GM12872 (cell line): ENCODE data around the gene OGDH.

Experiments used
- TF ChIP-seq, protein P1 (sequence below): IDR thresholded peaks from 3 replicates; pipeline ENCODE4 v1.5.1; 2011; ENCODE audit warnings: low read depth, mild to moderate bottlenecking, low read length, moderate library complexity; ENCODE audit not compliant: insufficient read depth

OGDH gene

DNA sequence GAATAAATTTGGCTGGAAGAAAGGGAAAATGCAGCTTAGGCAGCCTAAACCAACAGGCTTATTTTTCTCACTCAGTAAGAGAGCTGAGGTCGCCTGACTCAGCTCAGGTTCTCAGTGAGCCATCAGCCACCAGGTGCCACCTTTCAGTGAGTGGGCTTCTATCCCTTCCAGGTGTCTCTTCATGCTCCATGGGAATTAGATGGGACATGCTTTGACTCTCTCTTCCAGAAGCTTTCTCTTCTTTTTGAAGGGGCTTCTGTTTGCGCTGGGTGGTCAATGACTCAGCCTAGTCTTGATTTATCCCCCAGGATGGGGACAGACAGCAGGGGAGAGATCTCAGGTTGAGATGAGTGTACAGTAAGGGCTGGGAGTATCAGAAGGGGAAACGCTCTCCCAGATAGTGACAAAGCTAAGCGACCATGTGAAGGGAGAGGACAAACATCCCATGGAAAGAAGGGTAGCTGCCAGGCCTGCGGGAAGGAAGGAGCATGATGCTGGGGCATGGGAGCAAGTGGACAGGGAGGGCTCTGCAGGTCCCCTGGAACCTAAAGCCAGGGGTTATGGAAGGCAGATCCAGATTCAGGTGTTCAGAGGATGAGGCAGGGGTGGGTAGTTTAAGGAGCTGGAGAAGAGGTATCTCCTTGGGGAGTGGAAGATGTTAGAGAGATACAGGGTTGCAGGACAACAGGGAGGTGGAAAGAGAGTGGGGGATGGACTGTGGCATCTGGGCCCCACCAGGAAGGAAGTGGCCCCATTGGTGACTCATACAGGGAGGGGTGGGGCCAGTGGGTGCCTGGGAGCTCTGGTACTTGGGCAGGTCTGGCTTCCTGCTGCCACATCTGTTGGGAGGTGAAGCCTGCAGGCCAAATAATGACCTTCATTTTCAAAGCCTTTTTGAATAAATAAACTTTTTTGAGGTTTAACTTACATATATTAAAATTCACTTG, 32.5 kb downstream of the OGDH start:
- TF ChIP-seq, protein P1, sequence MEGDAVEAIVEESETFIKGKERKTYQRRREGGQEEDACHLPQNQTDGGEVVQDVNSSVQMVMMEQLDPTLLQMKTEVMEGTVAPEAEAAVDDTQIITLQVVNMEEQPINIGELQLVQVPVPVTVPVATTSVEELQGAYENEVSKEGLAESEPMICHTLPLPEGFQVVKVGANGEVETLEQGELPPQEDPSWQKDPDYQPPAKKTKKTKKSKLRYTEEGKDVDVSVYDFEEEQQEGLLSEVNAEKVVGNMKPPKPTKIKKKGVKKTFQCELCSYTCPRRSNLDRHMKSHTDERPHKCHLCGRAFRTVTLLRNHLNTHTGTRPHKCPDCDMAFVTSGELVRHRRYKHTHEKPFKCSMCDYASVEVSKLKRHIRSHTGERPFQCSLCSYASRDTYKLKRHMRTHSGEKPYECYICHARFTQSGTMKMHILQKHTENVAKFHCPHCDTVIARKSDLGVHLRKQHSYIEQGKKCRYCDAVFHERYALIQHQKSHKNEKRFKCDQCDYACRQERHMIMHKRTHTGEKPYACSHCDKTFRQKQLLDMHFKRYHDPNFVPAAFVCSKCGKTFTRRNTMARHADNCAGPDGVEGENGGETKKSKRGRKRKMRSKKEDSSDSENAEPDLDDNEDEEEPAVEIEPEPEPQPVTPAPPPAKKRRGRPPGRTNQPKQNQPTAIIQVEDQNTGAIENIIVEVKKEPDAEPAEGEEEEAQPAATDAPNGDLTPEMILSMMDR, result 0 out of 3 replicates have a peak, but pooled peaks have one; percentile 14

DNA sequence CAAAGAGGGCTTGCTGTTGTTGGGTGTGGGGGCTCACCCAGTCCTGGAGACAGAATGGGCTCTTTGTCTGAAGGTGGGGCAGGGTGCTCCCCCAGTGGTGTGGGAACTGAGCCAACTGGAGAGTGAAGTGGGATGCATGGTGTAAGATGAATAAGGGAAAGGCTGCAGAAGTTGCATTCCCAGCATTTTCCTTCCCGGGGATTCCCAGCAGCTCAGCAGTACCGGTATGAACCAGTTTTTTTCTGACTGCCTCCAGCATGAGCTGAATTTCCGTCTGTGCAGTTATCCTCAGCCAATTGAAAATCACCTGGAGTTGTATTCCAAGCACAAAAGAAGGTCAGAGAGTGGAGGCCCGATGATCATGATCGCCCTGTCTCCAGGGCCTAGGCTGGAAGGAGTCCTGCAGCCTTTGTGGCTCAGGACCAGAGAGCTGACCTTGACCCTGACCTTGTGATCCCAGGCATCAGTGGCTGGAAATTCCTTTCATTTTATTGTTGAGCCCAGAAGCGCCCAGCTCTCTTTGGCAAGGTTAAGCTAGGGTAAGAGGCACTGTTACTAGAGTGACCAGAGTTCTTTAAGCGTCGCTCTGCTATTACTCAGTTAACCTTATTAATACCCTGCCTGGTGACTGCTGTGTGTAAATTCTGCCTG, 33.4 kb downstream of the OGDH start:
- TF ChIP-seq, protein P1, result no peak

DNA sequence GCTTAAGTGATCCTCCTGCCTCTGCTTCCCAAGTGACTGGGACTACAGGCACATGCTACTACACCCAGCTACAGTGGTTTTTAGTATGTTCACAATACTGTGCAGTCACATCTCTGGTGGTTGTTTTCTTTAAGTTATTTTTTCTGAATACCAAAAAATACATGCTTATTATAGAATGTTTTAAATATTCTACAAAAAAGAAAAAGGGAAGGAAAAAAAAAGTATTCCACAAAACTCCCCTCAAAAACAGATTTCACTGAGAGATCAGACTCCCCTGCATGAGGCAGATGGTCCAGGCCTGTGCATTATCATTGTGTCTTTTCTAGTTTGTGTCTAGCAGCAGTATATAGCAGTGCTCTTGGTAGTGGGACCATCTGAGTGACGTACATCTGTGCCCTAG, 36.8 kb downstream of the OGDH start:
- TF ChIP-seq, protein P1, result no peak

DNA sequence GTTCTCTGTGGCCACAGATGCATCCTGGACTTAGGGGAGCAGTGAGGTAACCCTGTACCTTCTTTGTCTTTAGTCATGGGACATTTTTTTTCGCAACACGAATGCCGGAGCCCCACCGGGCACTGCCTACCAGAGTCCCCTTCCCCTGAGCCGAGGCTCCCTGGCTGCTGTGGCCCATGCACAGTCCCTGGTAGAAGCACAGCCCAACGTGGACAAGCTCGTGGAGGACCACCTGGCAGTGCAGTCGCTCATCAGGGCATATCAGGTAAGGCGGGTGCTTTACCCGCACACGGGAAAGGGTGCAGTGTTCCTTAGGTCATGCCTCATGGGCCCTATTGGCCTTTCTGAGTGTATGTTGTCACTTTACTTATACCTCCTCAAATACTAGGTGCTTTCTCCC, 38.8 kb downstream of the OGDH start:
- TF ChIP-seq, protein P1, result no peak

DNA sequence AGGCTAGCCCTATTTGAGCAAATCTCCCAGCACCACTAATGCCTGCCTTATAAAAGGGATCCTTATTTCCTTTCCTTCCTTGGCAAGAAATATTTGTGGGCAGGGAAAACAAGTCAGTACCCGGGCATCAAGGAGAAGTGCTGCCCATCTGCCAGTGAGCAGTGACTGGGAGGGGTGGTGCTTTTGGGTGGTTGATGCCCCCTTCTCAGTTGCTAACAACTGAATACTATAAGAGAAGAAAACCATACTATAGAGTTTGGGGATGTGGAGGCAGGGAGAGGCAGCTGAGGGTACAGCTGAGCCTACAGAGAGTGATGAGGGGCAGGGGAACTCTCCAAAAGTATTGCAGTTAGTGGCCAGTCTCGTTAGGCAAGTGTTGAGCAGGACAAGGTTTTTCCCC, 39.3 kb downstream of the OGDH start:
- TF ChIP-seq, protein P1, result no peak

DNA sequence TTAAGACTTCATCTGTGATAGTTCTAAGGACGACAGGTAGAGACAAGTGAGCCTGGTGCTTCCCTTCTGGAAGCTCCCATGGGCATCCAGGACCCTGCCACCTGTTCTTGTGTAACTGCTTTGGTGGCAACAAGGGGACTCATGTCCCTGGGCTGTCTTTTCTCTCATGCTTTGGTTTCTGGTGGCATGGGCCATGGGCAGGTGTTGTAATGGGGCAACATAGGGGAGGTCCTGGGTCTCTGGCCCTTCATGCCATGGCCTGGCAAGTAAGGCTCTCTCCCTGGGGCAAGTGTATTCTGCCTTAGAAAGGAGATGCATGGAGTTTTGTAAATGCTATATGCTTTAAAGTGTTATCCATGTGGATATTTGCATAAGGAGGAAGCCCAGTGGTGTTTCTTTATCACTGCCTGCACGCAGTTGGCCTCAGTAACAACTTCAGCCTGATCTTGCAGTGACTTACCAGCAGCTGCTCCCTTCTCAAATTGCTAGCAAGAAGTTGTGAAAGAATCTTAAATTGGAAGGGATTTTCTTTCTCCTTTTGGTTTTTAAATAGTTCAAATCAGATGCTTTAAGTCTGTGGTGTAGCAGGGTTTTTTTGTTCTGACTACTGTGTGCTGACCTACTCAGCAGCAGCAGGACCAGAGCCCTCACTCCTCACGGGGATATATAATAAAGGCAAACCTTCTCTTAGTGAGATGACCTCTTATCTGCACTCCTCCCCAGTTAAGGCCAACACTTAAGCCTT, 39.9 kb downstream of the OGDH start:
- TF ChIP-seq, protein P1, result no peak

DNA sequence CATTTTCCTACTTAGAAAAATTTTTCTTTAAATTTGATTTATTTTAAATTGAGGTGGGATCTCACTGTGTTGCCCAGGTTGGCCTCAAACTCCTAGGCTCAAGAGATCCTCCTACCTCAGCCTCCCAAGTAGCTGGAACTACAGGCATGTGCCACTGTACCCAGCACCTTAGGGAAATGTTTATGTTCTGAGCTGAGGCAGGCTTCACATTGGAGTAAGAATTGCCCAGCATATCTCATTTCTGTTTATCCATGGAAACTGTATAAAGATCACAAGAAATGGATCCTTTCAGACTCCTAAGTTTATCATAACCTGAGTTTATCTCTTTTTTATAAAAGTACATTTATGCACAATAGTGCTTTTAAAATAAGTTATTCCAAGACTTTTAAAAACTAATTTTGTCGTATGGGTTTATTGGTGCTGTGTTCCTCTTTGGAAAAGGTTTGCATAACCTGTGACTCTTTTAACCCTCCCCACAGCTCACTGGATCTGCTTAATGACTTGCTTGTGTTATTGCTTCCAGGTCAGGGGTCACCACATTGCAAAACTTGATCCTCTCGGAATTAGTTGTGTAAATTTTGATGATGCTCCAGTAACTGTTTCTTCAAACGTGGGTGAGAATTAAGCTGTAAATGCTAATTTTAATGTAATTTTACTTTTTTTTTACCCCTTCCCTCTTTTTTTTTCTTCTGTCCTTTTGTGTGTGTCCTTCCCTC, 40.7 kb downstream of the OGDH start:
- TF ChIP-seq, protein P1, result no peak
